ENCODE data around the gene SLC39A11.
"Not testable (repeated sequence)": the region's sequence is repeated elsewhere in the genome, so short reads cannot be mapped to it uniquely, and the experiment has no call there.

Gene SLC39A11

GRCh38 chr17:72773225-72773624 lies 319.3 kb downstream of the SLC39A11 start:
- not testable (repeated sequence) for DNase-seq

DNA sequence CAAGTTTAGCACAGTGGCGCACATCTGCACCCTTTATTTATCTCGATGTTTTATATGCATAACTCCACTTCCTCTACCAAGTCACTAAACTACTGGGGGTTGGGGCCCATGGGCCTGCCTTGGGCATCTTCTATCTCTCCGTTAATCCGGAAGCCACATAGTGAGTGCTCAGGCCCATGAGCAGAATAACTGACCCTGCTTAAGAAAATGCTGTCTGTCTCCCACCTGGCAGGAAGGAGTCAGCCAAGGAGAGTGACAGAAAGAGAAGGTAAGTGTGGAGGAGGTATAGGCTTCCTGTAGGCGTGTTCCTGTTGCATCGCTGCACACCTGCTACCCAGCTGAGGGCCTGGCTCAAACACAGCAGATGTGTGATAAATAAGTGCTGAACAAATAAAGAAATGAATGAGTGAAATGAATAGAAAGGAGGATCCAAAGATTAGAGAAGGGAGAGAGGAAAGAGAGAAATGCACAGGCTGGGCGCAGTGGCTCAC lies 320.1 kb downstream of the SLC39A11 start:
- DNase-seq: no peak

GRCh38 chr17:72771734-72772133 lies 320.8 kb downstream of the SLC39A11 start:
- DNase-seq: no peak

GRCh38 chr17:72766761-72767356 lies 325.6 kb downstream of the SLC39A11 start:
- DNase-seq: no peak

- no peak for DNase-seq
These were observed 326.9 kb downstream of the SLC39A11 start for GRCh38 chr17:72765368-72766153.

GRCh38 chr17:72764632-72765041 lies 327.9 kb downstream of the SLC39A11 start:
- DNase-seq: no peak

DNA sequence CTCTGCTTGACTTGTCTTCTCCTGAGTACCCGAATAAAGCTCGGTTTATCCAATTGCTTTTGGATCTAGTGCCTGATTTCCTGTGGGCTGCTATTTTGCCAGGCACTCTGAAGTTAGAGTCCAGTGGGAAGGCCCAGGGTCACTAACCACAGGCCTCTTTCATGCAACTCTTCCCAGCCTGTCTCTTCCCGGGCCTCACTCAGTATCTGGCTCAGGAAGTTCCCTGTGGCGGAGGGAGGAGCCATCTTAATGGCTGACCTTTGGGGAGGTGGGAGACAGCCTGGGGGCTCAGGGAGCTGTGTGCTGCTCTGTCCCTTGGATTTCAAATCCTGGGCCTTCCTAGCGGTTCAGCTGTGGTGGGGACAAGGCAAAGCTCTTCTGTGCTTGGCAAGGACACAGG lies 328.5 kb downstream of the SLC39A11 start:
- no peak for DNase-seq

DNA sequence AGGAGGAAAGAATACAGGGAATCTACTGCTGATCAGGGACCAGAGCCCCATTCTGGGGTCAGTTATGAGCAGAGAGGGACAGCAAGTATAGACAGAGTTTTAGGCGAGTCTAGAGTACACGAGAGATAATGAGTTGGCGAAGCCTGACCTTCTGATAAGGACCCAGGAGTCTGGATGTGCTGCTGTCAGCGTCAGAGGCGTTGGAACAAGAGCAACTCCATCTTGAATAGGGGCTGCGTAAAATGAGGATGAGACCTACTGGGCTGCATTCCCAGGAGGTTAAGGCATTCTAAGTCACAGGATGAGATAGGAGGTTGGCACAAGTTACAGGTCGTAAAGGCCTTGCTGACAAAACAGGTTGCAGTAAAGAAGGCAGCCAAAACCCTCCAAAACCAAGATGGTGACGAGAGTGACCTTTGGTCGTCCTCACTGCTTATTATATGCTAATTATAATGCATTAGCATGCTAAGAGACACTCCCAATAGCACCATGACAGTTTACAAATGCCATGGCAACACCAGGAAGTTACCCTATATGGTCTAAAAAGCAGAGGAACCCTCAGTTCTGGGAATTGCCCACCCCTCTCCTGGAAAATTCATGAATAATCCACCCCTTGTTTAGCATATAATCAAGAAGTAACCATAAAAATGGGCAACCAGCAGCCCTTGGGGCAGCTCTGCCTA lies 330.5 kb downstream of the SLC39A11 start:
- DNase-seq: not testable (repeated sequence)

DNA sequence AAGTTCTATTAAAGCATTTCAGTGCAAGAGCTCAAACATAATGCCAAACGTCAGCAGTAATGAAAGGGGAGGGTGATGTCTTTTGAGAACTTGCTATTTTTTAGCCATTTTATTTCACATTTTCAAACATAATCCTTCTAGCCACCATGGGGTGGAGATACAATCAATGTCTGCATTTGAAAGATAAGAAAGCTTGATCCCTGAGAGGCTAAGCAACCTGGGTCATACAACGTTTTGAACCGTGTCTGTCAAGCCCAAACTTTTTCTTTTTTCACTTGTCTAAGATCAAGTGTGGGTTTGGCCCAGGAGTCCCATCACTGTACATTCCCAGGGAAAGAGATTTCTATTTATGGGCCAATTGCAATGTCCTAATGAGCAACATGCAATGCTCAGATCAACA lies 331.1 kb downstream of the SLC39A11 start:
- no peak for DNase-seq

GRCh38 chr17:72760368-72760767 lies 332.1 kb downstream of the SLC39A11 start:
- DNase-seq: no peak

GRCh38 chr17:72759301-72759700 lies 333.2 kb downstream of the SLC39A11 start:
- no peak for DNase-seq

GRCh38 chr17:72756256-72756655 lies 336.2 kb downstream of the SLC39A11 start:
- no peak for DNase-seq

DNA sequence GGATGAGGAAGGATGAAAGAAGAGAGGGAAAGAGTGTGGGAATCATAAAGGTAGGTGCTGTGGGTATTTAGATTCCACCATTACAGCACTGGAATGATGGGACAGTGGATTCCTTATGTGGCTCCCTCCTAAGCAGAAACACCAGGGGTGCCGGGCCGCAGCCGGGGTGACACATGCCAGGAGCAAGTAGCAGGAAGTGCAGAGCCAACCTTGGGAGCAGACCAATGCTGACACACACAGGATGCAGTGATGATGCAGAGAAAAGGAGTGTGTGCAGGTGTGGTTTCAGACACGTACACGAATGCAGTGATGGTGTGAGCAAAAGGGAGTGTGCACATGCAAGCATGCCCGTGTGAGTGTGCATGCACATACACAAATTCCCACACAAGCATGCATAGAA lies 338.0 kb downstream of the SLC39A11 start:
- DNase-seq: no peak

DNA sequence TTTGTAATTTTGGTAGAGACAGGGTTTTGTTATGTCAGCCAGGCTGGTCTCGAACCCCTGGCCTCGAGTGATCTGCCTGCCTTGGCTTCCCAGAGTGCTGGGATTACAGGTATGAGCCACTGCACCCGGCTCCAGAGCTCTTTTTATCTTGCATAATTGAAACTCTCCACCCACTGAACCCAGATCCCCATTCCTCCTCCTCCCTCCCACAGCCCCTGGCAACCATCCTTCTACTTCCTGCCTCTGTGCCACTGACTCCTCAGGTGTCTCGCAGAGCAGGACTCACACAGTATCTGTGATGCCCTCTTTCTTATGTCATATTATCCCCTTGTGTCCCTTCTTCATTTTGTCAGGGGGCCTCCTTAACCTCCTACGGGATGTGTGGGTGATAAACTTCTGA lies 340.7 kb downstream of the SLC39A11 start:
- no peak for DNase-seq

DNA sequence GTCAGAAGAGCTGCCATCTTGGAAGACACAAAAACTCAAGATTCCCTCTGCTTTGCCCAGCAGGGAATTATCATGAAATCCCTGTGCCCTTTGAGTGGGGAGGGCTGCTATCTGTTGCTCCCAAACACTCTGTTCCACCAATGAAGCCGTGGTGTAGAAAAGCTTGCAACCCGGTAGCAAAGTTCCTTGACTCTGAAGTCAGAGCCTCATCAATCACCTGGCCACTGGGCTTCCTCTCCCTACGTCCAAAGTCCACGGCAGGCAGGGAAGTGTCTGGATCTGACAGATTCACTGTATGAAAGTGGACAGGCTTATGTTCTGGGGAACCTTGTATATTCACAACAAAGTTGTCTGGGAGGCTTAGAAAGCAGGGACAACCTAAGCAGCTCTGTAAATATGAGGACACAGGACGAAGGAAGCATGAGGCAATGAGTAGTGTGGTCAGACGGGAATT lies 343.3 kb downstream of the SLC39A11 start:
- no peak for DNase-seq

DNA sequence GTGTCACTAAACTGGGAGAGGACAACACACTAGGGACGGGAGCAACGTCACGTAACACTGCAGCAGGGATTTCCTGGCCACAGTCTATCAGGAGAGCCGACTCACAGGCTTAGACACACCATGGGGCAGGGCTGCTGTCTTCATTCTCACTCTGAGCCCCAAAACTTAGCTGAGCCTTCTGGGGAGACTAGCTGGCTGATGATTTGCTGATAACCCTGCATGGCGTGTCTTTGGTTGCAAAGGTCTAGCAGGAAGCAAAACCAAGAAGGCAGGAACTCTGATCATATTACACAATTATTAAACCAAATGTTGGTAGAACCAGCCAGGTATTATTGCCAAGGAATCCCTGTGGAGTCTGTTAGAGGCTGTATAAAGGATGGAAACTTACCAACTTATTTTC lies 345.0 kb downstream of the SLC39A11 start:
- DNase-seq: no peak

DNA sequence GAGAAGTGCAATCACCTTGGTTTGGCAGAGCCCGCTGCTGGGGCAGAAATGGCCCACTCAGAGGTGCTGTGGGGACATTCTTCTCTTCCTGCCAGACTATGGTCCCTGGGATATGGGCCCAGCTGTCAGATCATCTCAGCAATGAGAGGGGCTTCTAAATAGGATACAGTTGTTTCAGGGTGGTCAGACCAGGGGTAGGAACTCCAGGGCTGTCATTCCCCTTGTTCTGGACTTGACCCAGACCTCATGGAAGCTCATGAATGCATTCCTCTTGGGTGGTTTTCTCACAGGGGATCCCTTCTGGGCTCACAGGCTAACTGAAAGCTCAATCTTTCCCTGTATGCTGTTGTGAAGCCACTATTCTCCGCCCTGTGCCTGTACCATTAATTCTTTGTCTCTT lies 347.2 kb downstream of the SLC39A11 start:
- DNase-seq: no peak

GRCh38 chr17:72743037-72743467 lies 349.4 kb downstream of the SLC39A11 start:
- DNase-seq: no peak

- DNase-seq: no peak
These were observed 355.3 kb downstream of the SLC39A11 start for GRCh38 chr17:72737151-72737690.

DNA sequence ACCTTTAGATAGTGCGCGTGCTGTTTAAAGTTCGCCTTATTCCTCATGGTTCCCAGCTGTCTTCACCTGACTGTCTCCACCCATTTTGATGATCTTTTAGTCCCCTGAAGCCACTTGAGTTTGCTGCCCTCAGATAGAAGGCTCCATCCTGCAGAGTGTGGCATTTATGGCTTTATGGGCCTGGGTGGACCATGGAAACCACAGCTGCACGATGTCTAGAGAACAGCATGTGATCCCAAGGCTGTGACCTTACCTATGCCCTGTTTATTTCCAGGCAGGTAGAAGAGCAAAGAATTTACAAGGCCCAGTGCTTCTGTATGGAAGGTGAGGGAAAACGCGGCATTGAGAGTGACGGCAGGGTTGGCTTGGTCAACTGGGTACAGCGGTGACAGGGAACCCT lies 356.9 kb downstream of the SLC39A11 start:
- no peak for DNase-seq

DNA sequence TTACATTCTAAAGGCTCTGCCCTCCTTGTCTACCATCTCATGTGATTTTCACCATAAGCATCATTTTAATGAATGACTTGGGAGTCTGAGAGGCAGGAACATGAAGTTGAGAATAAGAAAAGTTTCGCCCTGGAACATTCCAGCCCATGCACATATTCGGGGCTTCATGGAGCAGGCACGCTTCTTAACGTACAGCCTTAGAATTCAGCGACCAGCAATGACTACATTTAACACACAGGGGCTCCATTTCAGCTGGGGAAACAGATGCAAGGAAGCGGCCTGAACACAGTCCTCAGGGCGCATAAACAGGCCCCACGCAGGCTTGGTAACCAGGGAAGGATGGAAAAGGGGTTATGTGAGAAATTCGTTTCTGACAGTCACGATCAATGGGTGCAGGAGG lies 357.4 kb downstream of the SLC39A11 start:
- DNase-seq: no peak

- DNase-seq: no peak
These were observed 357.9 kb downstream of the SLC39A11 start for GRCh38 chr17:72734613-72735012.

- DNase-seq: no peak
These were observed 358.7 kb downstream of the SLC39A11 start for GRCh38 chr17:72733619-72734282.

Data from CD4-positive, alpha-beta T cell treated with Interleukin-21 for 1 hour (primary cell).